Endothelial cell of umbilical vein (primary cell): ENCODE measurements around the gene NTNG1.

Source experiments
- EZH2 ChIP-seq: IDR thresholded peaks from 2 replicates; pipeline ENCODE4 v1.6.1; 2012; ENCODE audit warnings: borderline replicate concordance, low read depth, mild to moderate bottlenecking, moderate library complexity, low read length, inconsistent platforms; ENCODE audit not compliant: severe bottlenecking
- FOS ChIP-seq: IDR thresholded peaks from 2 replicates; pipeline ENCODE4 v1.6.1; 2011; ENCODE audit warnings: mild to moderate bottlenecking, low read length, moderate library complexity, borderline replicate concordance; ENCODE audit not compliant: insufficient read depth
- GATA2 ChIP-seq: IDR thresholded peaks from 2 replicates; pipeline ENCODE4 v1.7.0; 2011; ENCODE audit warnings: low read depth, mild to moderate bottlenecking, moderate library complexity, mixed read lengths, low read length; ENCODE audit not compliant: insufficient read length, insufficient read depth
- MAX ChIP-seq: IDR thresholded peaks from 2 replicates; pipeline ENCODE4 v1.6.1; 2011; ENCODE audit not compliant: insufficient read depth, insufficient read length
- MYC ChIP-seq: IDR thresholded peaks from one replicate; pipeline ENCODE4 v1.6.1; 2011; ENCODE audit warnings: mild to moderate bottlenecking, low read depth, low read length
- POLR2A ChIP-seq: IDR thresholded peaks from 2 replicates; pipeline ENCODE4 v1.6.1; 2012; ENCODE audit warnings: low read depth, mild to moderate bottlenecking, control low read depth, low read length
- POLR2AphosphoS5 ChIP-seq: IDR thresholded peaks from 2 replicates; pipeline ENCODE4 v1.6.1; 2012; ENCODE audit warnings: low read depth, mild to moderate bottlenecking, control low read depth, low read length, moderate library complexity; ENCODE audit not compliant: insufficient read depth
- TF ChIP-seq, protein P1 (sequence below), 2 donors: IDR thresholded peaks; 1 replicate in 1 of 2; 2 replicates in 1 of 2; pipeline ENCODE4 v1.5.1; 2011; ENCODE audit warnings: low read length in 2 of 2, mild to moderate bottlenecking in 2 of 2, moderate library complexity in 2 of 2, control low read depth in 1 of 2, inconsistent platforms in 1 of 2, low read depth in 1 of 2; ENCODE audit not compliant: insufficient read depth in 1 of 2; ENCODE audit errors: extremely low read depth in 1 of 2

- TF ChIP-seq, protein P1, sequence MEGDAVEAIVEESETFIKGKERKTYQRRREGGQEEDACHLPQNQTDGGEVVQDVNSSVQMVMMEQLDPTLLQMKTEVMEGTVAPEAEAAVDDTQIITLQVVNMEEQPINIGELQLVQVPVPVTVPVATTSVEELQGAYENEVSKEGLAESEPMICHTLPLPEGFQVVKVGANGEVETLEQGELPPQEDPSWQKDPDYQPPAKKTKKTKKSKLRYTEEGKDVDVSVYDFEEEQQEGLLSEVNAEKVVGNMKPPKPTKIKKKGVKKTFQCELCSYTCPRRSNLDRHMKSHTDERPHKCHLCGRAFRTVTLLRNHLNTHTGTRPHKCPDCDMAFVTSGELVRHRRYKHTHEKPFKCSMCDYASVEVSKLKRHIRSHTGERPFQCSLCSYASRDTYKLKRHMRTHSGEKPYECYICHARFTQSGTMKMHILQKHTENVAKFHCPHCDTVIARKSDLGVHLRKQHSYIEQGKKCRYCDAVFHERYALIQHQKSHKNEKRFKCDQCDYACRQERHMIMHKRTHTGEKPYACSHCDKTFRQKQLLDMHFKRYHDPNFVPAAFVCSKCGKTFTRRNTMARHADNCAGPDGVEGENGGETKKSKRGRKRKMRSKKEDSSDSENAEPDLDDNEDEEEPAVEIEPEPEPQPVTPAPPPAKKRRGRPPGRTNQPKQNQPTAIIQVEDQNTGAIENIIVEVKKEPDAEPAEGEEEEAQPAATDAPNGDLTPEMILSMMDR (IDR thresholded peaks at IDR 0.05; ENCODE audit: extremely low read depth in 1 of 2, insufficient read depth in 1 of 2, low read depth in 1 of 2, low read length in 2 of 2), result no peak
- TF ChIP-seq MAX (no peak), EZH2 (no peak), POLR2A (no peak), POLR2AphosphoS5 (no peak), GATA2 (no peak), FOS (no peak), MYC (no peak)
These were observed 89.3 kb downstream of the NTNG1 start for GRCh38 chr1:107230121-107230520.
